Ramos (cell line): ENCODE results near the gene TMF1.

Source experiments
- in situ Hi-C: fragments of 300-500 bp; cut with MboI; formaldehyde crosslinking; loops from one replicate; pipeline ENCODE4 v1.14.3; 2022; ENCODE audit warnings: low sequenced_read_pairs; ENCODE audit not compliant: unreplicated experiment

TMF1 gene

DNA sequence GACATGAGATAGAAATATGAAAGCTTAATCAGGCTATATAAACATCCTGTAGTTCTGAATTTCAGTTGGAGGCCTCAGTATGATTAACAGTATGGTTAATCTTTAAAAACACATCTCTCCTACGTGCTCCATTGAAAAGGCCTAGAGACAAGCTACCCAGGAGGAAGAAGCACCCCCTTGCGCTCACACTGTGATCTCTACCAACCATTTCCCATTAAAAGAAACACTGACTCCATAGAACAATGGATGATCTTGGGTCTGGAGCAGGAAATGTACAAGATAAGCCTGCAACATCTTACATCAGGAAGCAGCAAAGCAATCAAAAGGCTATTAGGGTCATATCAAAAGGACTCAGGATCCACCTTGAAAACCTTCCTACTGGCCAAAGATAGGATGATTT, 35.2 kb downstream of the TMF1 start:
- in situ Hi-C loops = no loop called here

DNA sequence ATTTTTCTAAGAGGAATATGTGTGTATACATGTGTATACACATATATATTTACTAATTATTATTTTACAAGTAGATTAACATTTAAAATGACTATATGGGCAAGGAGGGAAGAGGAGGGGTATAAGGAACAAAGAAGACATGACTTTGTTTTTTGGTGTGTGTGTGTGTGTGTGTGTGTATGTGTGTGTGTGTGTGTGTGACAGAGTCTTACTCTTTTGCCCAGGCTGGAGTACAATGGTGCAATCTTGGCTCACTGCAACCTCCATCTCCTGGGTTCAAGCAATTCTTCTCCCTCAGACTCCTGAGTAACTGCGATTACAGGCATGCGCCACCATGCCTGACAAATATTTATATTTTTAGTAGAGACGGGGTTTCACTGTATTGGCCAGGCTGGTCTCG, 36.0 kb downstream of the TMF1 start:
- in situ Hi-C loops = no loop called here

DNA sequence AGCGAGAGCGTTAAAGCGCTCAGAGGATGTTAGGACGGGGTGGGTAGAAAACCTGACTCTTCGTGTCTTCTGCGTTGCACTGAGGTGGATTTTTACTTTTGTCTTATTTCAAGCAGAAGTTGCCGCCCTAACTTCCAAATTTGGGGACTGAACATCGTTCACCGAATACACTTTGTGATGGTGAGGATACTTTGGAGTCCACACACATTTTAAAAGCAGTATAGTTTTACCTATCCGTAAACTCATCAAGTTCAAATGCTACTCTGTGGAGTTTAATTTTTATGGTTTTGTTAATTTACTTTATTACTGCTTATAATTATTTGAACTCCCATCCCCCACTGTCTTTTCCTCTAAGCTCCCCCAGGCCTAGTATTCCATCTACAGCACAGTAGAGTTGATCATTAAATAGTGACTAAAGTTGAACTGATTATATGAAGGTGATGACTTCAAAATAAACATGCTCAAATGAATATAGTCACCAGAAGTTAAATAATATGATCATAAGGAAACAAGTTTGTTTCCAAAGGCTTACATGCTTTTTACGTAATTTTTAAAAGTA, 38.0 kb downstream of the TMF1 start:
- in situ Hi-C loops = no loop called here

DNA sequence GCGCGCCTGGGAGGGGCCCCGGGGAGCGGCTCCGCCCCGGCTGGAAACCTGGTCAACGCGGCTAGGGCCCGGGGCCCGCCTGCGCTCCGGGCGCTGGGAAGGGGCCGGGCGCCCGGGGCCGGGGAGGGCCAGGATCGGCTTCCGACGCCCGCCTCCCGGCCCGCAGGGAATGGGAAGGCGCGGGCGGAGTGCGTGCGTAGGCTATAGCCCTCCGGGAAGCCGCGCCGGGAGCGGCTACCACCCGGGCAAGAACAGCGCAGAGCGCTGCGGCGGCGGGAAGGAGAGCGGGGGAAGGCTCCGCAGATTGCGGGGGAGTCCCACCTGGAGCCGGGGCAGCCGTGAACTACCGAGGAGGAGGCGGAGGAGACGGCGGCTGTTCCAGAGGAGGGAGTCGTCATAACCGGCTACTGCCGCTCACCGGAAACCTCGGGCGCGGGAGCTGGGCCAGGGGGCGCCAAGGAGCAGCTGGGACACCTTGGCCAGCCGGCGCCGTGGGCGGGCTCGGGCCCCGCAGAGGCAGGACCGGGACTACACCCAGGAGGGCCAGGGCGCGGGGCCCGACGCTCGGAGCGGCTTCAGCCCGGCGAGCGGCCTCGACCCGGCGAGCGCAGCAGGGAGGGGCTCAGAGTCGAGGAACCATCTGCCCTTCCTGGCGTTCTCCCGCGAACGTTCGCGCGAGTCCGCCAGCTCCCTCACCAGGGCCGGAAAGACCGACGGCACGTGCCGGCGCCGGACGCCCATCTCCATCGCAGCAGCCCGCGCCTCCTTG, 38.7 kb downstream of the TMF1 start, which contains the start of gene EOGT:
TSS of gene EOGT (minus strand) at position 432 of the 769 bp plus-strand sequence. CDS start 3,838 bp downstream, outside the sequence.
- in situ Hi-C loops = no loop called here

DNA sequence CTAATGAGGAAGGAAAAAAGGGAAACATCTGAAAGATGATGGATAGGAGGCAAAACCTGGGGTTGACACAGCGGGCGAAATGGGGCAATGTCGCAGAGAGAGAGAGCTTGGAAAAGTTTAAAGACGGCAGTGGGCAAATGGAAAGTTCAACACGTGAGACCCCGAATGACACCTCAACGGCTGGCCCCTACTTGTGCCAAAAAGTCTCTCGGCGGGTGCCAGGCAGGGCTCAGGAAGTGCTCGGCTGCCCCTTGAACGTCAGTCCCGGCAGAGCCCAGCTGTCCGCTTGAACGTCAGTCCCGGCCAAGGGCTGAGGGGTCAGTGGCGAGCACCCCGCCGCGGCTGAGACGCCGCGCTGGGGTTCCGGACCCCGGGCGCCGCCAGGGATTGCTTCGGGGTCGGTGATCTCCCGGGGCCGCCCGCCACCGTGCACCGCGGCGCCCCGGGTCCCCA, 39.3 kb downstream of the TMF1 start:
- in situ Hi-C loops = no loop called here

DNA sequence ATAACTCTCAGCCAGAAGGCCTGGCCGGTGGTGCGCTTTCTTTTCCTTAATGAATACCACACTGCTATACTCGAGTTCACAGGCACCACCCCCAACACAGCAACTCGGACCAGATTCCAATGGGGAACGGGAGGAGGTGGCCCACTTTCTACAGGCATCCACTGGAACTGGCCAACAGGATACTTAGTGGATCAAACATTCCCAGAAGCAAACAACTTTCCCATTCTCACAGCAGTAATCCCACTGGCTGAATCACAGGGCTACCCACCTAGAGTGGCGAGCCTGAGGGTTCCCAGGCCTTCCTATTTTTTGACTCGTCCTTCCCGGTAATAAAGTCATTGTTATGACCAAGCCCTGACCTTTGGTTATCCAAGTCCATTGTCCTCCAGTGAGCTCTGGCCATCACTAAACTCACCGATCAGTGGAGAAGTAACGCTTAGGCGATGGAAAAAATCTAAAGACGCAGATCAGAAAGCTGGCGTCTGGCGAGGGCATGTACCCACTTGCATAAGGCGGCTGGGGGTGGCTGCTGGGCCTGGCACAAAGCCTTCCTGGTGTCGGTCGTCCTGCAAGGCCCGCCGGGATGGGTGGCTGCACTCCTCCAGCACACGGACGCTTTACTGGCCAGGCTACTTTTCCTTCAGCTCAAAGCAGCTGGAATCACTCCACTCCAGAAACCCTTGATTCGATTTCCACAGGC, 39.9 kb downstream of the TMF1 start:
- in situ Hi-C loops = no loop called here

DNA sequence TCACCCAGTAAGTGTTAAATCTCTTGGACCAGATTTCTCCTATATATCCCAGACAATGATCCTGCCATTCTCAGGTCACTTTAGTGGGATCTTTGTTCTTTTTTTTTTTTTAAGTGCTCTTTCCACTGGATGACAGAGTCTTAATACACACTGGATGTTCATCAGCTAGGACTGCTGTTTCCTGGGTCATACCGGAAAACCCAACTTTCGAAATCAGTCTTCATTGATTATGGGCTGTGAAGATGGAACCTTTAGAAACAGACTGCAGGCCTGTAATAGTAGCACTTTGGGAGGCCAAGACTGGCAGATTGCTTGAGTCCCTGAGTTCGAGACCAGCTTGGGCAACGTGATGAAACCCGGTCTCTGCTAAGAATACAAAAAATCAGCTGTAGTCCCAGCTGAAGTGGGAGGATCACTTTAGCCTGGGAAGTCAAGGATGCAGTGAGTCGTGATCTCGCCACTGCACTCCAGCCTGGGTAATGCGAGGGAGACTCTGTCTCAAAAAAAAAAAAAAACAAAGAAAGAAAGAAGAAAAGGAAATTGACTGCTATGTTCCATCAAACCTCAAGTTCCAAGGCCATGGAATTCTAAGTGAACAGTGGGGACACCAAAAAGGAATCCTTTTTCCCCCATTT, 40.9 kb downstream of the TMF1 start:
- in situ Hi-C loops = no loop called here

DNA sequence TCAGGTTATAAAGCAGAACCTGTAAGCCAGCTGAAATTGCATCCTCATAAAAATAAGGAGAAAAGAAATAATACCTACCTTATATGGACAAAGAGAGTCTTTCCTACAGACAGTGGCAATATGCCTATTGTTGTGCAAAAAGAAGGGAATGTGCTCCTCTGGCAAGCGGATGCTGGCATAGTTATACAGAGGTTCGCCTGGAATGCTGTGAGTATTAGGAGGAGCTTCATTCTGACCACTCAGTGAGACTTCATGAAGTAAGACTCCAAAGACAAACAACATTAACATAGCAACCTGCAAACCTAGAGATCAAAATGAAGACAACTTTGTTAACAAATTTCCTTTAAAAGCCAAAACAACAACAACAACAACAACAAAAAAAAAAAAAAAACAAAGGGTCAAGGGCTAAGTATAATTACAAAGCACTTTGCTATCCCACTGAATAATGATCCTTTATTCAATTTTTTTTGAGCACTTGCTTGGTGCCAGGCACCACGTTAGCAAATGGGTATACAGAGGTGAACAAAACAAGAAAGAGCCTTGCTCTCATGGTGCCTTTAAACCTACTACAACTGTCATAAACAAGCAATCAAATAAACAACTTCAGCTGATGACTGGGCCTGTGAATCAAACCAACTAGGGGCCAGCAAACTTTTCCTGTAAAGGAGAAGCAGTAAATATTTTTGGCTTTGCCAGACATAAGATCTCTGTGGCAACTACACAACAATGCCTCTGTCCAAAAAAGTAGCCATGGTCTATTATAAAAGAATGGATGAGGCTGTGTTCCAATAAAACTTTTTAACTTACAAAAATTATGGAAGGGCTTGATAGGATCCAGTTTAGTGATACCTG, 42.3 kb downstream of the TMF1 start:
- in situ Hi-C loops = no loop called here

DNA sequence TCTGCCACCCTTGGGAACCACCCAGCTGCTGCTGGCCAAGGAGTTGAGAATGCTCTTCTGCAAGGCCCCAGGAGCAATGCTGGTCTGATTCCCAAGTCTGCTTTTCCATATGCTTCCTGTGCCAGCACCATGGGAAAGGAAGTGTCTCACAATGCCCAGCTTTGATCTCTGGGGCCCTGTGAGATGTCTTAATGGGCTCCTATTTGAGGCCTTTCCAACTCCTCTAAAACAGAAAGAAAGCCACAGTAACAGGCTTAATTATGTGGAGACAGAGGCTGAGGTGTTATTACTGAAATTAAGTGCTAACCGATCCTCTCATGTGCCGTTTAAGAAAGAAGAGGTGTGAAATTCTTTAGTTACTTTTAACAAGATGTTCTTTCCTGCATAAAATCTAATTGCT, 43.2 kb downstream of the TMF1 start:
- in situ Hi-C loops = no loop called here

DNA sequence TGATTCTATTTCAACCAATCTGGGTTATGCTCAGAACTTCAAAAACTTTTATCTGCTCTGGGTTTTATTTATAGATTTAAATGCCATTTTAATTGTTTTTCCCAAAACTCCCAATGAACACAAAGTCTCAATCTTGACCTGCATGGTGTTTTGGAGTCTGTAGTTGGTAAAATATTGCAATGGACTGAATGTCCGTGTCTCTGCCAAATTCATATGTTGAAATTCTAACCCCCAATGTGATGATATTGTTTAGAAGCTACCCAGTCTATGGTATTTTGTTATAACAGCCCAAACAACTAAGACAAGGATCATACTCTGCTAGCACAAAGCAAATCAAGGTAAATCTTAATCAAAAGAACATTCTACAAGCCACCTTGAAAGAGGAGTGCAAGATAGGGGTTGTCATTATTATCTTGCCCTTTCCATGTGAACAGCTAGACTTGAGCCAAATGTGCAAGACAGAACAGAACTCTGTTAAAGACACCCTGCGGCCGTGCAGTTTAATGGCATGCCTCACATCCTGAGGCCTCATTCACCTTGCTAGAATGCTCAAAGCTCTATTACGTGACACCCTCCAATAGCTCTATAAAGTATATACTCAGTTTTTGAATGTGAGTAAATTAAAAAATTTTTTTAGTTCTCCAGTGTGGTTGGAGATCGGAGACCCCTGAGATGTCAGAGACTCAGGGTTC, 46.2 kb downstream of the TMF1 start:
- in situ Hi-C loops = no loop called here

DNA sequence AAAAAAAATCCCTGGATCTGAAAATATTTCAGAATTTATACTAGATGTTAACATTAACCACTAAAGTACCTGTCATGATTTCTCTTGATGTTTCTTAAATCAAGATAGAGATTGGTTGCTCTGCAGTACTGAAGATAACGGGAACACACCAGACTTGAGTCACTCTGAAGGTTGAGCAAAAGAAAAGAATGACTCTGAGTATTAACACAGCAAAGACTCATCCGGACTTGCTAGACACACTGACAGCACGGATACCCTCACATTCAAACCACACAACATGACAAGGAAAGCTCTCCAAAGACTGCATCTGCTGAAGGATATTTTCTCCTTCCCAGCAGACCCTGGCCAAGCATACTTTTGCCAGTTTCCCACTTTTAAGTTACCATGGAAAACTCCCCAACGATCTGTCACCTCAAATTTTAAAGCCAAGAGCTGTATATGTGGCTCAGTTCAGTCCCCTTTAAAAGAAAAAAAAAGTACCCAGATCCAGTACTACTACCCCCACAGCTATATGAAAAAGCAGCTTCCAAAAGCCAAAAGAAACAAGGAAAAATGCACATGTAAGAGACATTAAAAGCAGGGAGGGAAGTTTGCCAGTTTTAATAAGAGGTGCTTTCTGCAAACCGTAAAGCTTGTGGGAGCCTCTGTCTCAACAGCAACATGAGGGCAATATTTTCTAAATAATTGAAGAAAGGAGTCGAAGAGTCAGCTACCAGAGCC, 46.9 kb downstream of the TMF1 start:
- in situ Hi-C loops = no loop called here

DNA sequence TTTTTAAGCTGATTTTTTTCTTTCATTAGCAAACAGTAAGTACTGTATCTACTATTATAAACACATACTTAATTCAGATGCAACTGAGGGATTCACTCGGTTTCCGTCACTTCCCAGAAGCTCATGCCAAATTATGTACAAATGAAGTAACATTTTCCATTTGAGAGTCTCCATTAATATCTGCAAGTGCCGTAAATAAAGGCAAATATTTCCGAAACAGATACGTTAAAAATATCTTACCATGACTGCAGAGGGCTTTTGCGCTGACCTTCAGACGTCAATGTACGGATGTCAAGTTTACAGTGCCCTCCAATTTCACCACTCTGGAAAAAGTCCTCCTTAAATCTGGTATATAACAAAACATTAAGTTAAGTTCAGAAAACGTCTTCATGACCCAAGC, 48.0 kb downstream of the TMF1 start:
- in situ Hi-C loops = no loop called here

DNA sequence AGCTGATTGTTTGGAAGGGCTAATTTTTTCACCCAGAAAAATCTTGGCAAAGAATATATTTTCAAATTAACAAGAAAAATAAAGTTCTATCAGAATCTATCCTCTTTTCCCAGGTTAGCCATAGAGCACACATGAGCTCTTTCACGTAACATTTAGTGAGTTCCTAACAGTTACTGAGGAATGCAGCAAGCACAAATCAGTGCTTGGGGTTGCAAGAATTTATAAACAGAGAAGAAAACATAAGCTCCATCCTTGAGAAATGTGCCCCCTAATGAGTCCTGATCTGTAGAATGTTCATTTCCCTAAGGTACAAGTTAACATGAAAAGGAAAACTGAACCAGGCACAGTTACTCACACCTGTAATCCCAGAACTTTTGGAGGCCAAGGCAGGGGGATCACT, 52.5 kb downstream of the TMF1 start:
- in situ Hi-C loops = no loop called here

DNA sequence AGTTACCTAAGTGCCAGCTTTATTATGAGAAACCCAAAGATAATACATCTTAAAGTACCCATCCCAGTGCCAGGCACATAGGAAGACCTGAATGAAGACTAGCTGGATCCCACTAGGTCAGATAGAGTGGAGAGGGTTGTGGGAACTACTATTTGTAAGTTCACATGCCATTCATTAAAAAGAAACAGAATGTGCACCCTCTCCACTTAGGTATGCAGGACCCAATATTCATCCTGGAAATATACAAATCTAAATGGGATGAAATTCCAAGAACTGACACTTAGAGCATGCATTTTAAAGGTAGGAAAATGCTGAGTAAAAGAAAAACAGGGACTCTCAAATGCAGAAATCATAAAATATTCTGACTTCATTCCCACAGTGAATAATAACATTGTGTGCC, 53.0 kb downstream of the TMF1 start:
- in situ Hi-C loops = no loop called here

DNA sequence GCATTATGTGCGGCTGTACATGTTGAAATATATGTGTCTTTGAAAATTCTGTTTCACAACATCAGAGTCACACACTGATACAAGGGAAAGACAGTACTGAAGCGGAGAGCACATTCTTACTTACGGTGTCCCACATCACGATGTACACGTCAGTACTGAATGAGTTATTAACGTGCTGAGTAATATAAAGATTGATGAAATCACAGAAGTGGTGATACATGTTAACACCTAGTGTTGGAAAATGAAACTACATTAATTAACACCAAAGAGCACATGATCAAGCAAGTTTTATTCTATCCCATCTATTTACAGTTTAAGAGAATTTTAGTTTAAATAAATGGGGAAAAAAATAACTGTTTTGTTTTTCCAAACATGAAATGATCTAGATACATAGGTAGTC, 54.2 kb downstream of the TMF1 start:
- in situ Hi-C loops = no loop called here

DNA sequence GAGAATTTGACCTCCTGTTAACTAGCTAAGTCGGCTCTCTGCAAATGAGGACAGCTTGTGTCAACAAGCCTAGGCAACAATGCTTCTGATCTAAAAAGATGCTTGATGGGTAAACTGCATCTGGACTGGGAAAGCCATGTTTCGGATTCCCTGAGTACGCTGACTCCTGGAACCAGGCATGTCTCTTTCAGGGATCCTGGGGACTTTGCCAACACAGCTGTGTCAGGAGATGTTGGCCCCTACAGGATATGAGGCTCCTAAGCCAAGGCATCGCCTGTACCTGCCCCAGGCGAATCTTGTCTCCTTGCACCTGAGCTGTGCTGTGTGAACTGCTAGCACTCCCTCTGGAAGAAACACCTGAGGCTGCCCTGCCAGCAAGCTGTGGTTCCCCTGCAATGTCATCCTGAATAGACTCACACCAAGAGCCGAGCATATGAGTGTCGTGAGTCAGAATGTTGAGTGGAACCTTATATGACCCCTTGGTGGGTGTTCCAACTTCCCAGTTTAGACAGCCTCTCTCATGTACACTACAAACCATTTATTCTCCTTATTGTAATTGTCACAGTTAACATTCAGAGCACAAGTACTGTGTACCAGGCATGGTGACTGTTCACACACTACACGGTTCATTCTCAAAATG, 55.7 kb downstream of the TMF1 start:
- in situ Hi-C loops = no loop called here

DNA sequence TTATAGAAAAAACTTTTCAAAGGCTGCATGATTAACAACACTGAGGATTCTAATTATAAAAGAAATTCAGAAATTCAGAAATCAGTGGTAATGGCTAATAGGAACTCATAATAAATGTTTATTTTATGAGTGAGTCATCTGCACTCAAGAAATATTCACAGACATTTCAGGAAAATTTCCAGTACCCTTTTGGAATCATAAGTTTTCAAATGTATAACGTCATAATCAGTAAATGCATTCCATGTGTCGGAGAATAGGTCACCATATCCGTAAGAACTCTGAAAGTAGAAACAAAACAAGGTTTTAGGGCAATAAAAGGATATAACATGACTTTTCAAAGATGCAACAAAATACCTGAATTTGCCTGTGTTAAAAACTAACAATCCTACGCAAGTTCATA, 63.4 kb downstream of the TMF1 start:
- in situ Hi-C loops = no loop called here

DNA sequence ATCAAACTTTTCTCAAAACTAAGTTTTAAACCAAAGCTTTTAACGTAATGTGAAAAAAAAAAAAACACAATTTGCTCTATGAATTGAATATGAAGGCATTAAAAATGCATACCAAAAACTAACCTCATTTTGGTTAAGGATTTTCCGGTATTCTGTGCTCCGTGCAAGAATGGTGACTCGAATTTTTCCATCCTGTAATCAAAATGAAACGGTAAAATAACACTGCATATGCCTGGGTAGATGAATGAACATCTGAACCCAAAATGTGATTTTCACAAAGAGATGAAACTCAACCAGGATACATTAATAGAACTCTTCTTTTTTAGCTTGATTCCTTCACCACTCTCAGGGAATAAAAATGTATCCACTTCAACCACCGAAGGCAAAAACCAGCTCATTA, 64.8 kb downstream of the TMF1 start:
- in situ Hi-C loops = no loop called here
